Lung (tissue), 12 donors: ENCODE data around the gene CFTR. TPM values are rescaled to one million over a fixed set of nuclear protein-coding genes. Genes with fewer than 3 reads are reported as not detected.
A peak's percentile ranks its signal among the peaks of the same experiment; 100 is the strongest.

Experiments
- ATAC-seq: fragments of 200-7000 bp; cut with Tn5 transposase; one replicate; pipeline ENCODE4 v1.9.1; 2020; ENCODE audit warnings: moderate number of reproducible peaks; ENCODE audit not compliant: insufficient read depth, low FRiP score
- DNase-seq, 3 donors: peaks; one replicate each; pipeline ENCODE4 v3.0.0-alpha.2; 2013 to 2017
- H3K27ac ChIP-seq, 2 donors: one replicate each; pipeline ENCODE4 v1.5.1; 2013; ENCODE audit warnings: mild to moderate bottlenecking in 2 of 2, moderate library complexity in 2 of 2, control low read depth in 1 of 2, inconsistent platforms in 1 of 2, low read depth in 1 of 2, low read length in 1 of 2
- H3K27me3 ChIP-seq, 3 donors: one replicate each; pipeline ENCODE4 v1.5.1; 2013; ENCODE audit warnings: low read length in 2 of 3; ENCODE audit not compliant: control insufficient read depth in 3 of 3, insufficient read depth in 3 of 3
- H3K36me3 ChIP-seq, 4 donors: one replicate each; pipeline ENCODE4 v1.5.1; 2013; ENCODE audit warnings: low read length in 4 of 4, mild to moderate bottlenecking in 1 of 4, moderate library complexity in 1 of 4; ENCODE audit not compliant: control insufficient read depth in 4 of 4, insufficient read depth in 4 of 4
- H3K4me1 ChIP-seq, 5 donors: one replicate each; pipeline ENCODE4 v1.5.1; 2013; ENCODE audit warnings: low read length in 5 of 5, mild to moderate bottlenecking in 2 of 5, moderate library complexity in 1 of 5; ENCODE audit not compliant: control insufficient read depth in 5 of 5, insufficient read depth in 5 of 5
- H3K4me3 ChIP-seq: one replicate; pipeline ENCODE4 v1.5.1; 2013; ENCODE audit warnings: mild to moderate bottlenecking, control low read depth, moderate library complexity
- H3K9ac ChIP-seq, 2 donors: one replicate each; pipeline ENCODE4 v1.5.1; 2013; ENCODE audit warnings: low read length in 2 of 2, control low read depth in 1 of 2; ENCODE audit not compliant: insufficient read depth in 1 of 2
- H3K9me3 ChIP-seq, 4 donors: one replicate each; pipeline ENCODE4 v1.5.1; 2013; ENCODE audit warnings: low read length in 3 of 4, mild to moderate bottlenecking in 1 of 4, moderate library complexity in 1 of 4; ENCODE audit not compliant: control insufficient read depth in 4 of 4, insufficient read depth in 3 of 4
- WGBS, 2 donors: extraction: QIAGEN DNeasy Blood & Tissue Kit; methylation state at CpG; one replicate each; pipeline ENCODE4 v1.1.7; 2013; 5-methylcytosine and 5-hydroxymethylcytosine counted together
- polyA plus RNA-seq, 2 donors: library from polyadenylated mRNA; stranded (reverse); fragments of 200-250 nt; gene quantifications; one replicate each; pipeline ENCODE4 v1.2.1, GENCODE V29; 2013
- total RNA-seq, 2 donors: library from RNA; depleted of rRNA in 1 of 2; stranded (reverse); fragments of >200 nt in 1 of 2; gene quantifications; one replicate each; pipeline ENCODE4 v1.2.1, GENCODE V29; 2014 to 2021
- TF ChIP-seq, protein P1 (sequence below): IDR thresholded peaks from 2 replicates; pipeline ENCODE4 v1.5.1; 2012; ENCODE audit warnings: mild to moderate bottlenecking; ENCODE audit errors: control extremely low read depth, extremely low read depth
- donor health status: control.
- donor health status: control.
- donor health status: Bipolar disorder and iron deficiency.
- donor health status: healthy.
- donor health status: DM: yes; HTN: yes; CAD: no.

The CFTR gene
- total and polyA plus RNA-seq, 4 donors, result 8.2 to 138 (median 15.7) TPM

DNA sequence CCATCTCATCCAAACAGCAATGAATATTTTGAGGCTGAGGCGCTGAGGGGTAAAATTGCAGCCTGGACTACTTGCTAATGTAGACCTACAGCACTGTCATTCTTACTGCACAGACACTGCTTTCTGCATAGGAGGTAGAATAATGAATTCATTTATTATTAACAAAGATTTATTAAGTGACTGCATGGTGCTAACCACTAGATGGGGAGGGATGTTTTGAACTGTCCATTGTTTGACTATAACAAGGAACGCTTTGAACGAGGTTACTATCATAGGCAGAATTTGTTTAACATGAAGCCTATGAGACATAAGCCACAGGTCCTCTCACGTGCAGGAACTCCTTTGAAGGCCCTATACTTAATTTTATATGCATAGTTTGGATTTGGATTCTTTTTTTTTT lies 143.8 kb downstream of the CFTR start:
- no peak overlapping the region for H3K4me3 ChIP-seq
- ATAC-seq (peak; percentile 6), DNase-seq (no peak)
- no peaks in the 10 kb centered on the region for H3K4me1 ChIP-seq
- no peaks in the 10 kb centered on the region for H3K27me3 ChIP-seq
- no peak overlapping the region for H3K9ac ChIP-seq
- H3K9me3 ChIP-seq, result no peaks in the 10 kb centered on the region
- 75 to 84% methylated on average over 4 of the region's 4 CpGs for WGBS, 2 donors
- TF ChIP-seq, protein P1, sequence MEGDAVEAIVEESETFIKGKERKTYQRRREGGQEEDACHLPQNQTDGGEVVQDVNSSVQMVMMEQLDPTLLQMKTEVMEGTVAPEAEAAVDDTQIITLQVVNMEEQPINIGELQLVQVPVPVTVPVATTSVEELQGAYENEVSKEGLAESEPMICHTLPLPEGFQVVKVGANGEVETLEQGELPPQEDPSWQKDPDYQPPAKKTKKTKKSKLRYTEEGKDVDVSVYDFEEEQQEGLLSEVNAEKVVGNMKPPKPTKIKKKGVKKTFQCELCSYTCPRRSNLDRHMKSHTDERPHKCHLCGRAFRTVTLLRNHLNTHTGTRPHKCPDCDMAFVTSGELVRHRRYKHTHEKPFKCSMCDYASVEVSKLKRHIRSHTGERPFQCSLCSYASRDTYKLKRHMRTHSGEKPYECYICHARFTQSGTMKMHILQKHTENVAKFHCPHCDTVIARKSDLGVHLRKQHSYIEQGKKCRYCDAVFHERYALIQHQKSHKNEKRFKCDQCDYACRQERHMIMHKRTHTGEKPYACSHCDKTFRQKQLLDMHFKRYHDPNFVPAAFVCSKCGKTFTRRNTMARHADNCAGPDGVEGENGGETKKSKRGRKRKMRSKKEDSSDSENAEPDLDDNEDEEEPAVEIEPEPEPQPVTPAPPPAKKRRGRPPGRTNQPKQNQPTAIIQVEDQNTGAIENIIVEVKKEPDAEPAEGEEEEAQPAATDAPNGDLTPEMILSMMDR, result no peak
- H3K36me3 ChIP-seq, result no peaks in the 10 kb centered on the region
- H3K27ac ChIP-seq, result no peak overlapping the region

DNA sequence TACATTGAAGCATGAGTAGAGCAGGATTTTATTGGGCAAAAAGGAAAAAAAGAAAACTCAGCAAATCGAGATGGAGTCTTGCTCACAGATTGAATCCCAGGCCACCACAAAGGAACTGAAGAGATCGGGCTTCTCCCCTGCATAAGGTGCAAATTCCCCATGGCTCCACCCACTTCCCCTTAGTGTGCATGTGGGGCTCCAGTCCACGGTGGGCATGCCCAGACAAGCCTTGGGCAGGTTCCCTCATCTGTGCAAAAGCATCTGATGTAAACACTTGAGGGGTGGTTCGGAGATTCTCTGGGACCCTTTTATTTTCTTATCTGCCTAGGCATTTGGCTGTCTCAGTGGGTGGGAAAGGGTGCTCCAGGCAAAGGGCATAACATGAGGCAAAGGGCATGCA lies 150.7 kb downstream of the CFTR start:
- no peaks in the 10 kb centered on the region for H3K4me1 ChIP-seq
- H3K27ac ChIP-seq, result no peak overlapping the region
- no peaks in the 10 kb centered on the region for H3K27me3 ChIP-seq
- DNase-seq (no peak), ATAC-seq (no peak)
- no peaks in the 10 kb centered on the region for H3K9me3 ChIP-seq
- no peak overlapping the region for H3K4me3 ChIP-seq
- TF ChIP-seq, protein P1, result no peak
- H3K36me3 ChIP-seq, result no peaks in the 10 kb centered on the region
- no peak overlapping the region for H3K9ac ChIP-seq
- WGBS, 2 donors, result 79 to 82% methylated on average over 4 of the region's 4 CpGs

DNA sequence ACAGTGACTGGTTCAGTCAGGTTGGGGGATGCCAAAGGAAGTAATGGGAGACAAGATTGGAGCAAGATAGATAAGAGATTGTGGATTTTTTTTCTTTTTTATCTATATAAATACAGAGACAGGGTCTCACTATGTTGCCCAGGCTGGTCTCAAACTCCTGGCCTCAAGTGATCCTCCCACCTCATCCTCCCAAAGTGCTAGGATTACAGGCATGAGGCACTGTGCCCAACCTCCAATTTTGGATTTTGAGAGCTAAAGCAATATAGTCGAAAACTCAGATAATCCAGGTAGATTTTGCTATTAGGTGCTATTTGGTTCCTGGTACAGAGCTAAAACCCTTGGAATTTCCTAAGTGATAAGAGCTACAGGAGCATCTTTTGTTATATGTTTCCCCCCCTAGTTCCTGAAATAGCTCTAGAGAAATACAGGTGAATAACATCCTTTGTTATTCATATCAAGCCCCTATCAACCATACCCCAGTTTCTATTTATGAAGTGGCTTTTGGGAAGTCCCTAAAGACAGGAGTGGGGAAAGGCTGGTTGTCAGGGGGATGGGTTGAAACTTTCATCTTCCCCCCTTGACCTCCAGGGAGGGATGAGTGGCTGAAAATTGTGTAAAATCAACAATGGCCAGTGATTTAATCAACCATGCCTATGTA lies 151.2 kb downstream of the CFTR start:
- H3K4me3 ChIP-seq, result no peak overlapping the region
- no peak overlapping the region for H3K9ac ChIP-seq
- no peaks in the 10 kb centered on the region for H3K4me1 ChIP-seq
- TF ChIP-seq, protein P1, result no peak
- H3K36me3 ChIP-seq, result no peaks in the 10 kb centered on the region
- no peak overlapping the region for H3K27ac ChIP-seq
- no peaks in the 10 kb centered on the region for H3K9me3 ChIP-seq
- WGBS, 2 donors, result 83 to 95% methylated on average over 1 of the region's 1 CpG
- ATAC-seq (peak; percentile 19), DNase-seq (no peak)
- no peaks in the 10 kb centered on the region for H3K27me3 ChIP-seq

DNA sequence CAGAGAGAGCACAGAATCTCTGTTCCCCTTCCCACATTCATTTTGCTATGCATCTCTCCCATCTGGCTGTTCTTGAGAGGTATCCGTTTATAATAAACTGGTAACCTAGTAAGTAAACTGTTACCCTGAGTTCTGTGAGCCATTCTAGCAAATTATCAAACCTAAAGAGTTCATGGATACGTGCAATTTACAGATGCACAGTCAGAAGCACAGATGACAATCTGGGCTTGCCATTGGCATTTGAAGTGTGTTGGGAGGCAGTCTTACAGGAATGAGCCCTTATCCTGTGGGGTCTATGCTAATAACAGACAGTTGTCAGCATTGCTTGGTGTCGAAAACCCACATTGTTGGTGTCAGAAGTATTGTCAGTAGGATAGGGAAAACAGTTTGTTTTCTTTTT lies 151.8 kb downstream of the CFTR start:
- WGBS, 2 donors, result 94 to 95% methylated on average over 3 of the region's 3 CpGs
- H3K36me3 ChIP-seq, result no peaks in the 10 kb centered on the region
- no peaks in the 10 kb centered on the region for H3K27me3 ChIP-seq
- H3K27ac ChIP-seq, result no peak overlapping the region
- no peak overlapping the region for H3K9ac ChIP-seq
- no peaks in the 10 kb centered on the region for H3K4me1 ChIP-seq
- DNase-seq, result no peak
- H3K9me3 ChIP-seq, result no peaks in the 10 kb centered on the region
- ATAC-seq, result no peak
- H3K4me3 ChIP-seq, result no peak overlapping the region
- TF ChIP-seq, protein P1, result no peak
